ENCODE measurements around the gene CHGA.

CHGA gene

DNA sequence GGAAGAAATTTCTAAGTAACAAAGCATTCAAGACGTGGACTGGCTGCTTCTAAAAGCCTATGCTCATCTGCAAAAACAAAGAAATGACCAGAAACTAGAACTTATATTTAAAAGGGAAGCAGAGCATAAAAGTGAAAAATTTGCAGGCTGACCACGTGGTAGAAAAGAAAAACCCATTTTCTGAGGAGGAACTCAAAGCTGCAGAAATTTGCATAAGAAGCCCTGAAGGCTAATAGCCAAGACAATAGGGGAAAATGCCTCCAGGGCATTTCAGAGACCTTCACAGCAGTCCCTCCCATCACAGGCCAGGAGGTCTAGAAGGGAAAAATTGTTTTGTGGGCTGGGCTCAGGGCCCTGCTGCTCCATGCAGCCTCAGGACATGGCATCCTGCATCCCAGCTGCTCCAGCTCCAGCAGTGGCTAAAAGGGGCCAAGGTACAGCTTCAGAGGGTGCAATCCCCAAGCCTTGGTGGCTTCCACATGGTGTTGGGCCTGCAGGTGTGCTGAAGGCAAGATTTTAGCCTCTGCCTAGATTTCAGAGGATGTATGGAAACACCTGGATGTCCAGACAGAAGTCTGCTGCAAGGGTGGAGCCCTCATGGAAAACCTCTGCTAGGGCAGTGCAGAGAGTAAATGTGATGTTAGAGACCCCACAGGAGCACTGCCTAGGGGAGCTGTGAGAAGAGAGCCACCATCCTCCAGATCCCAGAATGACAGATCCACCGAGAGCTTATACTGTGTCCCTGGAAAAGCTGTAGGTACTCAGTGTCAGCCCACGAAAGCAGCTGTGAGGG is 55.5 kb downstream of the CHGA start:
- TF ChIP-seq ISL1 (CRISPR knock-in tag; IDR thresholded peaks at IDR 0.05): no peak
- no peak for TF ChIP-seq PPARA (CRISPR knock-in tag; IDR thresholded peaks at IDR 0.05; ENCODE audit: borderline replicate concordance)
- TF ChIP-seq, protein P1, sequence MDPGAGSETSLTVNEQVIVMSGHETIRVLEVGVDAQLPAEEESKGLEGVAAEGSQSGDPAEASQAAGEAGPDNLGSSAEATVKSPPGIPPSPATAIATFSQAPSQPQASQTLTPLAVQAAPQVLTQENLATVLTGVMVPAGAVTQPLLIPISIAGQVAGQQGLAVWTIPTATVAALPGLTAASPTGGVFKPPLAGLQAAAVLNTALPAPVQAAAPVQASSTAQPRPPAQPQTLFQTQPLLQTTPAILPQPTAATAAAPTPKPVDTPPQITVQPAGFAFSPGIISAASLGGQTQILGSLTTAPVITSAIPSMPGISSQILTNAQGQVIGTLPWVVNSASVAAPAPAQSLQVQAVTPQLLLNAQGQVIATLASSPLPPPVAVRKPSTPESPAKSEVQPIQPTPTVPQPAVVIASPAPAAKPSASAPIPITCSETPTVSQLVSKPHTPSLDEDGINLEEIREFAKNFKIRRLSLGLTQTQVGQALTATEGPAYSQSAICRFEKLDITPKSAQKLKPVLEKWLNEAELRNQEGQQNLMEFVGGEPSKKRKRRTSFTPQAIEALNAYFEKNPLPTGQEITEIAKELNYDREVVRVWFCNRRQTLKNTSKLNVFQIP (CRISPR knock-in tag; IDR thresholded peaks at IDR 0.05; ENCODE audit: borderline replicate concordance, low read depth): no peak
- TF ChIP-seq, protein P2, sequence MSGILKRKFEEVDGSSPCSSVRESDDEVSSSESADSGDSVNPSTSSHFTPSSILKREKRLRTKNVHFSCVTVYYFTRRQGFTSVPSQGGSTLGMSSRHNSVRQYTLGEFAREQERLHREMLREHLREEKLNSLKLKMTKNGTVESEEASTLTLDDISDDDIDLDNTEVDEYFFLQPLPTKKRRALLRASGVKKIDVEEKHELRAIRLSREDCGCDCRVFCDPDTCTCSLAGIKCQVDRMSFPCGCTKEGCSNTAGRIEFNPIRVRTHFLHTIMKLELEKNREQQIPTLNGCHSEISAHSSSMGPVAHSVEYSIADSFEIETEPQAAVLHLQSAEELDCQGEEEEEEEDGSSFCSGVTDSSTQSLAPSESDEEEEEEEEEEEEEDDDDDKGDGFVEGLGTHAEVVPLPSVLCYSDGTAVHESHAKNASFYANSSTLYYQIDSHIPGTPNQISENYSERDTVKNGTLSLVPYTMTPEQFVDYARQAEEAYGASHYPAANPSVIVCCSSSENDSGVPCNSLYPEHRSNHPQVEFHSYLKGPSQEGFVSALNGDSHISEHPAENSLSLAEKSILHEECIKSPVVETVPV (CRISPR knock-in tag; IDR thresholded peaks at IDR 0.05): no peak
- no peak for TF ChIP-seq ZFP3 (CRISPR knock-in tag; IDR thresholded peaks at IDR 0.05)
- TF ChIP-seq CSDC2 (CRISPR knock-in tag; IDR thresholded peaks at IDR 0.05): no peak
- no peak for TF ChIP-seq RARB (CRISPR knock-in tag; IDR thresholded peaks at IDR 0.05)
- TF ChIP-seq, protein P3, sequence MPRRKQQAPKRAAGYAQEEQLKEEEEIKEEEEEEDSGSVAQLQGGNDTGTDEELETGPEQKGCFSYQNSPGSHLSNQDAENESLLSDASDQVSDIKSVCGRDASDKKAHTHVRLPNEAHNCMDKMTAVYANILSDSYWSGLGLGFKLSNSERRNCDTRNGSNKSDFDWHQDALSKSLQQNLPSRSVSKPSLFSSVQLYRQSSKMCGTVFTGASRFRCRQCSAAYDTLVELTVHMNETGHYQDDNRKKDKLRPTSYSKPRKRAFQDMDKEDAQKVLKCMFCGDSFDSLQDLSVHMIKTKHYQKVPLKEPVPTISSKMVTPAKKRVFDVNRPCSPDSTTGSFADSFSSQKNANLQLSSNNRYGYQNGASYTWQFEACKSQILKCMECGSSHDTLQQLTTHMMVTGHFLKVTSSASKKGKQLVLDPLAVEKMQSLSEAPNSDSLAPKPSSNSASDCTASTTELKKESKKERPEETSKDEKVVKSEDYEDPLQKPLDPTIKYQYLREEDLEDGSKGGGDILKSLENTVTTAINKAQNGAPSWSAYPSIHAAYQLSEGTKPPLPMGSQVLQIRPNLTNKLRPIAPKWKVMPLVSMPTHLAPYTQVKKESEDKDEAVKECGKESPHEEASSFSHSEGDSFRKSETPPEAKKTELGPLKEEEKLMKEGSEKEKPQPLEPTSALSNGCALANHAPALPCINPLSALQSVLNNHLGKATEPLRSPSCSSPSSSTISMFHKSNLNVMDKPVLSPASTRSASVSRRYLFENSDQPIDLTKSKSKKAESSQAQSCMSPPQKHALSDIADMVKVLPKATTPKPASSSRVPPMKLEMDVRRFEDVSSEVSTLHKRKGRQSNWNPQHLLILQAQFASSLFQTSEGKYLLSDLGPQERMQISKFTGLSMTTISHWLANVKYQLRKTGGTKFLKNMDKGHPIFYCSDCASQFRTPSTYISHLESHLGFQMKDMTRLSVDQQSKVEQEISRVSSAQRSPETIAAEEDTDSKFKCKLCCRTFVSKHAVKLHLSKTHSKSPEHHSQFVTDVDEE (CRISPR knock-in tag; IDR thresholded peaks at IDR 0.05): no peak
- TF ChIP-seq ESRRG (CRISPR knock-in tag; IDR thresholded peaks at IDR 0.05): no peak
- TF ChIP-seq ARNTL (CRISPR knock-in tag; IDR thresholded peaks at IDR 0.05; ENCODE audit: borderline replicate concordance, low read depth): no peak
- TF ChIP-seq ZNF8 (CRISPR knock-in tag; IDR thresholded peaks at IDR 0.05): no peak
- no peak for TF ChIP-seq TOX (CRISPR knock-in tag; IDR thresholded peaks at IDR 0.05; ENCODE audit: borderline replicate concordance)
- TF ChIP-seq ZC3H10 (CRISPR knock-in tag; IDR thresholded peaks at IDR 0.05): no peak
- no peak for TF ChIP-seq ZFP30 (CRISPR knock-in tag; IDR thresholded peaks at IDR 0.05)
- TF ChIP-seq SNAI2 (CRISPR knock-in tag; IDR thresholded peaks at IDR 0.05): no peak
- no peak for TF ChIP-seq TCF4 (CRISPR knock-in tag; IDR thresholded peaks at IDR 0.05; ENCODE audit: borderline replicate concordance)
- TF ChIP-seq ZNF70 (CRISPR knock-in tag; IDR thresholded peaks at IDR 0.05): no peak
- TF ChIP-seq, protein P4, sequence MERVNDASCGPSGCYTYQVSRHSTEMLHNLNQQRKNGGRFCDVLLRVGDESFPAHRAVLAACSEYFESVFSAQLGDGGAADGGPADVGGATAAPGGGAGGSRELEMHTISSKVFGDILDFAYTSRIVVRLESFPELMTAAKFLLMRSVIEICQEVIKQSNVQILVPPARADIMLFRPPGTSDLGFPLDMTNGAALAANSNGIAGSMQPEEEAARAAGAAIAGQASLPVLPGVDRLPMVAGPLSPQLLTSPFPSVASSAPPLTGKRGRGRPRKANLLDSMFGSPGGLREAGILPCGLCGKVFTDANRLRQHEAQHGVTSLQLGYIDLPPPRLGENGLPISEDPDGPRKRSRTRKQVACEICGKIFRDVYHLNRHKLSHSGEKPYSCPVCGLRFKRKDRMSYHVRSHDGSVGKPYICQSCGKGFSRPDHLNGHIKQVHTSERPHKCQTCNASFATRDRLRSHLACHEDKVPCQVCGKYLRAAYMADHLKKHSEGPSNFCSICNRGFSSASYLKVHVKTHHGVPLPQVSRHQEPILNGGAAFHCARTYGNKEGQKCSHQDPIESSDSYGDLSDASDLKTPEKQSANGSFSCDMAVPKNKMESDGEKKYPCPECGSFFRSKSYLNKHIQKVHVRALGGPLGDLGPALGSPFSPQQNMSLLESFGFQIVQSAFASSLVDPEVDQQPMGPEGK (CRISPR knock-in tag; IDR thresholded peaks at IDR 0.05; ENCODE audit: borderline replicate concordance): no peak

DNA sequence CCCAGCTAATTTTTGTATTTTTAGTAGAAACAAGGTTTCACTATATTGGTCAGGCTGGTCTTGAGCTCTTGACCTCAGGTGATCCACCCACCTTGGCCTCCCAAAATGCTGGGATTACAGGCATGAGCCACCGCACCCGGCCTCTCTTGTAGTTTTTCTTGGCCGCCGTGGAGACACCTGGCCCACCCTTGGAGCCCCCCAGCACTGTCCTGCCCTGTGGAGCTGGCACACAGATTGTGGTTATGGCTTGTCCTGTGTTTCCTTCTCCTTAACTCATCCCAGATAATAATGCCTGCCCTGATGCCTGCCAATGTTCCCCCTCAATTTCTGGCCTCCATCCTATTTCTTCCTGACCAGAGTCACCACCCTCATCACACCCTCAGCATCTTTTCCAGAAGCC is 57.9 kb downstream of the CHGA start:
- TF ChIP-seq ESRRG (CRISPR knock-in tag; IDR thresholded peaks at IDR 0.05) (no peak), ZFP30 (CRISPR knock-in tag; IDR thresholded peaks at IDR 0.05) (no peak)
- TF ChIP-seq, protein P2 (CRISPR knock-in tag; IDR thresholded peaks at IDR 0.05): no peak
- no peak for ATAC-seq

More for the DNA sequence above, 55.5 kb downstream of the CHGA start:
- ATAC-seq: no peak

DNA sequence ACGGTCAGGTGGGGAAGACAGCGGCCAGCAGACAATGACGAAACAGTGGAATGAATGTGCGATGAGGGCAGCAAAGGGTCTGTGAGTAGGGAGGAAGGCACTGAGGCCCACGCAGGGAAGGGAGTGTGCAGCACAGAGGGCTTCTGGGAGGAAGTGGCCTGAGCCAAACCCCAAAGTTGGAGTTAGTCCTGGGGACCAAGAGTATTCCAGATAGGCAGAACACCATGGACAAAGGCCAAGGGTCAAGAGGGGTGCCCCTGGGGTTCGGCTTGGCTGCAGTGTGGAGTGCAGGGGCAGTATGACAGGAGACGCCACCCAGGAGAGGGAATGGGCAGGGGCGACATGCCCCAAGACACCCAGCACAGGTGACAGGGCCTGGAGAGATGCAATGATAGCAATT is 58.8 kb downstream of the CHGA start:
- TF ChIP-seq, protein P1 (CRISPR knock-in tag; IDR thresholded peaks at IDR 0.05; ENCODE audit: borderline replicate concordance, low read depth): no peak
- ATAC-seq: no peak
